H1 (cell line): ENCODE data around the gene TEAD1. TPM values are rescaled to one million over a fixed set of nuclear protein-coding genes. Genes with fewer than 3 reads are reported as not detected.

ENCODE experiments used
- CTCF ChIA-PET: fragments of 300-600 bp; sonication (Branson Sonifier 250); formaldehyde crosslinking; loops from one replicate; lab custom pipeline; 2021; ENCODE audit not compliant: partially characterized antibody; lab: Charles Lee
- POLR2A ChIA-PET: fragments of 300-600 bp; sonication (Branson Sonifier 250); formaldehyde crosslinking; loops from one replicate; lab custom pipeline; 2021; ENCODE audit warnings: inconsistent platforms; ENCODE audit not compliant: partially characterized antibody; lab: Charles Lee
- DNase-seq, 2 experiments: peaks; one replicate each; pipeline versions ENCODE4 v3.0.0 to v3.0.0-alpha.2; 2010 to 2022; ENCODE audit warnings: low spot score in 2 of 2, low read depth in 1 of 2, mixed read lengths in 1 of 2
- FAIRE-seq: peaks from 2 replicates; lab custom pipeline; 2011; peaks lifted over from hg19 to GRCh38; lab: Jason Lieb, UNC
- H2AFZ ChIP-seq: 2 replicates; pipeline ENCODE4 v1.8.1; 2012; ENCODE audit warnings: low read length, inconsistent platforms
- H2AK5ac ChIP-seq: 2 replicates; pipeline ENCODE4 v1.6.1; 2013; ENCODE audit warnings: low read depth, low read length
- H2BK120ac ChIP-seq: replicated peaks from 2 replicates; pipeline ENCODE3; 2013; ENCODE audit warnings: low read depth, low read length, inconsistent platforms
- H2BK12ac ChIP-seq: 2 replicates; pipeline ENCODE4 v1.6.1; 2013; ENCODE audit warnings: low read depth, low read length
- H2BK15ac ChIP-seq: 2 replicates; pipeline ENCODE4 v1.6.1; 2013; ENCODE audit warnings: low read length
- H2BK20ac ChIP-seq: 2 replicates; pipeline ENCODE4 v1.6.1; 2013; ENCODE audit warnings: low read length
- H2BK5ac ChIP-seq: 2 replicates; pipeline ENCODE4 v1.6.1; 2013; ENCODE audit warnings: low read depth, low read length
- H3K14ac ChIP-seq: 2 replicates; pipeline ENCODE4 v1.6.1; 2013; ENCODE audit warnings: inconsistent platforms; ENCODE audit not compliant: insufficient read length
- H3K18ac ChIP-seq: 2 replicates; pipeline ENCODE4 v1.6.1; 2013; ENCODE audit warnings: low read length; ENCODE audit errors: extremely low read depth
- H3K23ac ChIP-seq: 2 replicates; pipeline ENCODE4 v1.6.1; 2013; ENCODE audit warnings: inconsistent platforms; ENCODE audit not compliant: insufficient read length
- H3K23me2 ChIP-seq: 2 replicates; pipeline ENCODE4 v1.6.1; 2013; ENCODE audit warnings: low read depth, low read length
- H3K27ac ChIP-seq: 2 replicates; pipeline ENCODE4 v1.6.1; 2011; ENCODE audit warnings: low read depth, low read length, inconsistent platforms
- H3K27me3 ChIP-seq, 4 experiments: replicated peaks in 1 of 4; 1 replicate in 1 of 4; 2 replicates in 3 of 4; pipeline versions ENCODE4 v1.6.1 to v1.8.1; 2011 to 2013; ENCODE audit warnings: low read length in 3 of 4, mild to moderate bottlenecking in 3 of 4, inconsistent platforms in 2 of 4, mixed read lengths in 2 of 4, moderate library complexity in 1 of 4; ENCODE audit not compliant: control insufficient read depth in 3 of 4, insufficient read depth in 3 of 4; ENCODE audit errors: extremely low read depth in 1 of 4
- H3K36me3 ChIP-seq, 4 experiments: 2 replicates each; pipeline versions ENCODE4 v1.6.1 to v1.8.1; 2011 to 2013; ENCODE audit warnings: mild to moderate bottlenecking in 4 of 4, low read length in 3 of 4, moderate library complexity in 2 of 4, control low read depth in 1 of 4, inconsistent platforms in 1 of 4; ENCODE audit not compliant: insufficient read depth in 4 of 4, control insufficient read depth in 2 of 4
- H3K4ac ChIP-seq: replicated peaks from 2 replicates; pipeline ENCODE3; 2013; ENCODE audit warnings: low read length, low read depth, mixed read lengths, inconsistent platforms; ENCODE audit not compliant: insufficient read length
- H3K4me1 ChIP-seq, 4 experiments: replicated peaks in 1 of 4; 1 replicate in 1 of 4; 2 replicates in 3 of 4; pipeline versions ENCODE4 v1.6.1 to v1.8.1; 2011 to 2013; ENCODE audit warnings: low read length in 3 of 4, inconsistent platforms in 2 of 4, mixed read lengths in 1 of 4; ENCODE audit not compliant: insufficient read depth in 4 of 4, control insufficient read depth in 3 of 4
- H3K4me2 ChIP-seq, 2 experiments: 2 replicates each; pipeline versions ENCODE4 v1.6.1 to v1.8.1; 2011 to 2013; ENCODE audit warnings: low read depth in 2 of 2, low read length in 2 of 2, control low read depth in 1 of 2, inconsistent platforms in 1 of 2, mild to moderate bottlenecking in 1 of 2; ENCODE audit not compliant: insufficient read depth in 1 of 2
- H3K4me3 ChIP-seq, 4 experiments: fragments of 200-600, 300-600 bp in 1 of 4; sonication (generic), shearing (Covaris generic), sonication (Bioruptor Twin) in 1 of 4; 2 replicates each; pipeline versions ENCODE4 v1.5.1 to v1.8.1; 2011 to 2016; ENCODE audit warnings: low read length in 4 of 4, low read depth in 3 of 4, control low read depth in 2 of 4, inconsistent platforms in 2 of 4, mild to moderate bottlenecking in 2 of 4, mixed read lengths in 1 of 4, moderate library complexity in 1 of 4; ENCODE audit not compliant: insufficient read depth in 2 of 4; ENCODE audit errors: extremely low read depth in 1 of 4
- H3K56ac ChIP-seq: replicated peaks from 2 replicates; pipeline ENCODE3; 2013; ENCODE audit warnings: low read depth, mild to moderate bottlenecking, mixed read lengths, low read length, inconsistent platforms; ENCODE audit not compliant: insufficient read length
- H3K79me1 ChIP-seq: 2 replicates; pipeline ENCODE4 v1.6.1; 2013; ENCODE audit warnings: low read depth, low read length, control low read depth
- H3K79me2 ChIP-seq, 2 experiments: 2 replicates each; pipeline versions ENCODE4 v1.6.1 to v1.8.1; 2012 to 2013; ENCODE audit warnings: low read length in 2 of 2, mild to moderate bottlenecking in 2 of 2, inconsistent platforms in 1 of 2; ENCODE audit not compliant: insufficient read depth in 2 of 2, control insufficient read depth in 1 of 2
- H3K9ac ChIP-seq, 4 experiments: replicated peaks in 1 of 4; 1 replicate in 1 of 4; 2 replicates in 3 of 4; pipeline versions ENCODE4 v1.6.1 to v1.8.1; 2011 to 2013; ENCODE audit warnings: low read depth in 3 of 4, low read length in 3 of 4, control low read depth in 2 of 4, mild to moderate bottlenecking in 2 of 4, moderate library complexity in 2 of 4, inconsistent platforms in 1 of 4; ENCODE audit errors: extremely low read depth in 1 of 4
- H3K9me3 ChIP-seq, 2 experiments: 2 replicates each; pipeline versions ENCODE4 v1.6.1 to v1.8.1; 2012 to 2013; ENCODE audit warnings: mild to moderate bottlenecking in 2 of 2, moderate library complexity in 2 of 2, control low read depth in 1 of 2, inconsistent platforms in 1 of 2, low read depth in 1 of 2, low read length in 1 of 2, mixed read lengths in 1 of 2; ENCODE audit not compliant: insufficient read depth in 2 of 2
- H4K20me1 ChIP-seq, 2 experiments: replicated peaks in 1 of 2; 2 replicates each; pipeline versions ENCODE3 to v1.8.1; 2011 to 2013; ENCODE audit warnings: inconsistent platforms in 2 of 2, low read length in 2 of 2, mild to moderate bottlenecking in 1 of 2; ENCODE audit not compliant: insufficient read depth in 2 of 2, control insufficient read depth in 1 of 2
- H4K5ac ChIP-seq: 2 replicates; pipeline ENCODE4 v1.6.1; 2013; ENCODE audit warnings: low read length, low read depth, mixed read lengths, inconsistent platforms; ENCODE audit not compliant: insufficient read length
- H4K8ac ChIP-seq: 2 replicates; pipeline ENCODE4 v1.8.0; 2013; ENCODE audit warnings: mild to moderate bottlenecking, moderate library complexity, low read length, inconsistent platforms; ENCODE audit not compliant: insufficient read depth; ENCODE audit errors: extremely low read depth
- H4K91ac ChIP-seq: replicated peaks from 2 replicates; pipeline ENCODE3; 2013; ENCODE audit warnings: low read length, mixed read lengths, inconsistent platforms; ENCODE audit not compliant: insufficient read length
- BACH1 ChIP-seq: IDR thresholded peaks from 2 replicates; pipeline ENCODE4 v1.6.1; 2012; ENCODE audit warnings: low read length, improper control_type of control experiment
- MAFK ChIP-seq: IDR thresholded peaks from 2 replicates; pipeline ENCODE4 v1.6.1; 2012; ENCODE audit warnings: low read depth, mild to moderate bottlenecking, improper control_type of control experiment, low read length
- SP4 ChIP-seq: IDR thresholded peaks from 2 replicates; pipeline ENCODE4 v1.6.1; 2012; ENCODE audit warnings: low read length, inconsistent platforms
- WGBS, 2 experiments: shearing (Covaris generic) in 1 of 2; methylation state at CpG; one replicate each; pipeline versions ENCODE4 v1.1.6 to v1.1.7; 2013 to 2015; ENCODE audit warnings: low lambda C conversion rate in 2 of 2, mixed read lengths in 2 of 2, inconsistent platforms in 1 of 2, low coverage in 1 of 2, missing lambda C conversion rate in 1 of 2; ENCODE audit not compliant: insufficient replicate concordance in 2 of 2, insufficient coverage in 1 of 2, insufficient read length in 1 of 2; ENCODE audit errors: extremely low coverage in 1 of 2, missing lambda C conversion rate in 1 of 2; 5-methylcytosine and 5-hydroxymethylcytosine counted together
- polyA plus RNA-seq, 7 experiments: library from polyadenylated mRNA; depleted of rRNA in 3 of 7; stranded (reverse) in 5 of 7; unstranded in 2 of 7; fragments of >200 nt in 5 of 7; fragments of 200-250 nt in 2 of 7; gene quantifications; 1 replicate in 5 of 7; 2 replicates in 1 of 7; 4 replicates in 1 of 7; pipeline versions ENCODE4 v1.2.1 to v1.2.3, GENCODE V29; 2011 to 2013; ENCODE audit warnings: missing spikeins in 2 of 7, mixed read lengths in 2 of 7
- total RNA-seq: library from RNA; stranded (reverse); fragmentation: NEBNext Ultra II Directional; extraction: Animal tissue kit (Norgen Biotek cat#: 25700); gene quantifications from 2 replicates; pipeline ENCODE4 v1.2.1, GENCODE V29; 2021

Gene TEAD1
- total and polyA plus RNA-seq, 2 of the 8 experiments (the other 6 are each of a cell fraction or from before 2014, with no cell fraction given) = 15.6 to 67.4 TPM

- CTCF ChIA-PET = interaction anchor here (0.9 to 2.2 kb wide), 3 partner anchors 11 to 29 kb away, joined by 4 to 9 read pairs (median 4); no protein-coding TSS in a partner anchor
- peaks cover 0 to 42% of the 10 kb centered on the region in 2 experiments; a peak in 2 of 4 replicates for H3K79me2 ChIP-seq
Observed at GRCh38 chr11:12859872-12860657, 185.8 kb downstream of the TEAD1 start.

More at GRCh38 chr11:12859872-12860657, 185.8 kb downstream of the TEAD1 start:
- DNase-seq (no peak), FAIRE-seq (no peak)
- Histone ChIP-seq H2AK5ac (0 out of 2 replicates have a peak overlapping the region, but pooled peaks have one; percentile 8), H2BK15ac (0 out of 2 replicates have a peak overlapping the region, but pooled peaks have one; percentile 33), H3K14ac (no peak overlapping the region), H3K4me3 (no peak overlapping the region), H3K27ac (no peak overlapping the region), H2BK120ac (no peak overlapping the region), H3K23me2 (peaks cover 3% of the 10 kb centered on the region), H3K27me3 (no peaks in the 10 kb centered on the region), H3K79me1 (no peaks in the 10 kb centered on the region; the same call in 1 of the 2 replicates), H3K4me2 (no peak overlapping the region), H3K18ac (peak overlapping the region; percentile 11; the same call in 1 of the 2 replicates), H2AFZ (no peak overlapping the region), H4K8ac (no peak overlapping the region), H3K9me3 (no peaks in the 10 kb centered on the region), H3K9ac (no peak overlapping the region), H3K4ac (peak overlapping the region; percentile 88), H3K36me3 (no peaks in the 10 kb centered on the region), H3K56ac (no peak overlapping the region), H4K20me1 (no peaks in the 10 kb centered on the region), H4K91ac (peak overlapping the region; percentile 56), H3K23ac (no peak overlapping the region), H4K5ac (no peak overlapping the region), H2BK5ac (no peak overlapping the region), H2BK12ac (no peak overlapping the region), H3K4me1 (peaks cover 3 to 21% (median 16%) of the 10 kb centered on the region in 4 experiments; a peak in 6 of 7 replicates), H2BK20ac (no peak overlapping the region)
- TF ChIP-seq SP4 (no peak), MAFK (peak; percentile 60; the same call in 1 of the 2 replicates), BACH1 (0 out of 2 replicates have a peak, but pooled peaks have one; percentile 36)
- WGBS, 2 experiments = 100% methylated on average over 3 of the region's 3 CpGs; no CpG with 5 or more reads in 1 of the 2 experiments
- POLR2A ChIA-PET = interaction anchor here (0.9 kb wide), 1 partner anchor 14 kb away, joined by 3 read pairs; no protein-coding TSS in a partner anchor
